Small intestine (tissue), 7 donors: ENCODE data around the gene FBXO34. TPM values are rescaled to one million over a fixed set of nuclear protein-coding genes. Genes with fewer than 3 reads are reported as not detected.

Experiments used
- DNase-seq, 2 donors: peaks; one replicate each; pipeline versions ENCODE4 v3.0.0 to v3.0.0-alpha.2; 2013
- FAIRE-seq: peaks from 2 replicates; lab custom pipeline; 2012; peaks lifted over from hg19 to GRCh38; lab: Jason Lieb, UNC
- H3K27ac ChIP-seq, 3 donors: one replicate each; pipeline ENCODE4 v1.5.1; 2013; ENCODE audit warnings: low read length in 2 of 3, mild to moderate bottlenecking in 2 of 3, control low read depth in 1 of 3, inconsistent platforms in 1 of 3, low read depth in 1 of 3, moderate library complexity in 1 of 3
- H3K27me3 ChIP-seq, 3 donors: one replicate each; pipeline ENCODE4 v1.6.1; 2013; ENCODE audit warnings: low read length in 3 of 3, inconsistent platforms in 1 of 3; ENCODE audit not compliant: control insufficient read depth in 3 of 3, insufficient read depth in 3 of 3
- H3K36me3 ChIP-seq, 3 donors: one replicate each; pipeline ENCODE4 v1.6.1; 2013; ENCODE audit warnings: low read length in 3 of 3, inconsistent platforms in 1 of 3, low read depth in 1 of 3, mild to moderate bottlenecking in 1 of 3, moderate library complexity in 1 of 3; ENCODE audit not compliant: control insufficient read depth in 3 of 3, insufficient read depth in 2 of 3
- H3K4me1 ChIP-seq, 3 donors: one replicate each; pipeline ENCODE4 v1.6.1; 2013; ENCODE audit warnings: low read length in 2 of 3, inconsistent platforms in 1 of 3, low read depth in 1 of 3, mild to moderate bottlenecking in 1 of 3, moderate library complexity in 1 of 3; ENCODE audit not compliant: control insufficient read depth in 3 of 3, insufficient read depth in 2 of 3
- H3K4me3 ChIP-seq, 3 donors: one replicate each; pipeline ENCODE4 v1.5.1; 2013; ENCODE audit warnings: low read length in 3 of 3, control low read depth in 1 of 3, inconsistent platforms in 1 of 3, low read depth in 1 of 3, mild to moderate bottlenecking in 1 of 3, moderate library complexity in 1 of 3
- H3K9me3 ChIP-seq, 2 donors: one replicate each; pipeline ENCODE4 v1.6.1; 2013; ENCODE audit warnings: low read depth in 1 of 2, low read length in 1 of 2; ENCODE audit not compliant: control insufficient read depth in 2 of 2, insufficient read depth in 1 of 2
- WGBS, 3 donors: extraction: QIAGEN DNeasy Blood & Tissue Kit; methylation state at CpG; one replicate each; pipeline ENCODE4 v1.1.7; 2013; 5-methylcytosine and 5-hydroxymethylcytosine counted together
- polyA plus RNA-seq, 4 donors: library from polyadenylated mRNA; stranded (reverse) in 3 of 4; unstranded in 1 of 4; fragments of 200-250 nt in 3 of 4; fragments of 120-200 nt in 1 of 4; gene quantifications; one replicate each; pipeline versions ENCODE4 v1.2.1 to v1.2.3, GENCODE V29; 2013
- donor health status: healthy with polysubstance abuse.
- donor health status: control.
- donor health status: control.
- donor health status: Bipolar disorder and iron deficiency.
- donor health status: healthy.

Gene FBXO34
- polyA plus RNA-seq, 4 donors = 13.5 to 30.1 (median 14.9) TPM

GRCh38 chr14:55240526-55241178 lies 30.6 kb upstream of the FBXO34 start:
- DNase-seq (peak in 1 of 2 donors; percentile 15), FAIRE-seq (no peak)
- H3K27me3 ChIP-seq = peaks cover 0 to 25% (median 2%) of the 10 kb centered on the region in 3 donors
- H3K36me3 ChIP-seq = no peaks in the 10 kb centered on the region
- no peak overlapping the region for H3K4me3 ChIP-seq
- H3K4me1 ChIP-seq = no peaks in the 10 kb centered on the region
- 36 to 46% (median 40%) methylated on average over 33 of the region's 33 CpGs for WGBS, 3 donors
- no peaks in the 10 kb centered on the region for H3K9me3 ChIP-seq
- H3K27ac ChIP-seq = no peak overlapping the region

- peaks cover 0 to 25% (median 2%) of the 10 kb centered on the region in 3 donors for H3K27me3 ChIP-seq
- H3K4me1 ChIP-seq = no peaks in the 10 kb centered on the region
- DNase-seq (no peak), FAIRE-seq (no peak)
- H3K27ac ChIP-seq = no peak overlapping the region
- 67 to 88% (median 76%) methylated on average over 4 of the region's 4 CpGs for WGBS, 3 donors
- no peaks in the 10 kb centered on the region for H3K9me3 ChIP-seq
- H3K4me3 ChIP-seq = no peak overlapping the region
- H3K36me3 ChIP-seq = no peaks in the 10 kb centered on the region
These were observed 29.5 kb upstream of the FBXO34 start for GRCh38 chr14:55241673-55242072.

- no peak for FAIRE-seq
- 91 to 95% (median 93%) methylated on average over 3 of the region's 3 CpGs for WGBS, 3 donors
- Histone ChIP-seq H3K9me3 (no peaks in the 10 kb centered on the region), H3K4me3 (no peak overlapping the region), H3K27me3 (peaks cover 0 to 33% (median 2%) of the 10 kb centered on the region in 3 donors), H3K36me3 (no peaks in the 10 kb centered on the region), H3K27ac (no peak overlapping the region), H3K4me1 (no peaks in the 10 kb centered on the region)
- DNase-seq = no peak
These were observed 27.8 kb upstream of the FBXO34 start for GRCh38 chr14:55243386-55243785.

GRCh38 chr14:55243813-55244212 lies 27.4 kb upstream of the FBXO34 start:
- H3K27ac ChIP-seq = no peak overlapping the region
- WGBS, 3 donors = 89 to 92% (median 92%) methylated on average over 5 of the region's 5 CpGs
- FAIRE-seq (no peak), DNase-seq (no peak)
- H3K36me3 ChIP-seq = no peaks in the 10 kb centered on the region
- H3K4me3 ChIP-seq = no peak overlapping the region
- peaks cover 0 to 33% (median 2%) of the 10 kb centered on the region in 3 donors for H3K27me3 ChIP-seq
- no peaks in the 10 kb centered on the region for H3K4me1 ChIP-seq
- no peaks in the 10 kb centered on the region for H3K9me3 ChIP-seq

- H3K9me3 ChIP-seq = no peaks in the 10 kb centered on the region
- no peaks in the 10 kb centered on the region for H3K36me3 ChIP-seq
- FAIRE-seq (no peak), DNase-seq (peak; percentile 48 to 59)
- 54 to 62% (median 56%) methylated on average over 4 of the region's 4 CpGs for WGBS, 3 donors
- H3K27me3 ChIP-seq = peaks cover 0 to 26% (median 0%) of the 10 kb centered on the region in 3 donors
- no peaks in the 10 kb centered on the region for H3K4me1 ChIP-seq
- no peak overlapping the region for H3K4me3 ChIP-seq
- H3K27ac ChIP-seq = no peak overlapping the region
These were observed 25.5 kb upstream of the FBXO34 start for GRCh38 chr14:55245657-55246268.

- peaks cover 0 to 13% (median 0%) of the 10 kb centered on the region in 3 donors for H3K27me3 ChIP-seq
- DNase-seq (no peak), FAIRE-seq (no peak)
- H3K27ac ChIP-seq = no peak overlapping the region
- H3K9me3 ChIP-seq = no peaks in the 10 kb centered on the region
- H3K4me1 ChIP-seq = no peaks in the 10 kb centered on the region
- no peaks in the 10 kb centered on the region for H3K36me3 ChIP-seq
- no peak overlapping the region for H3K4me3 ChIP-seq
- WGBS, 3 donors = 88 to 95% (median 90%) methylated on average over 4 of the region's 4 CpGs
These were observed 22.8 kb upstream of the FBXO34 start for GRCh38 chr14:55248411-55248810.

- WGBS, 3 donors = 43 to 49% (median 45%) methylated on average over 4 of the region's 4 CpGs
- H3K27ac ChIP-seq = no peak overlapping the region
- H3K9me3 ChIP-seq = no peaks in the 10 kb centered on the region
- no peaks in the 10 kb centered on the region for H3K36me3 ChIP-seq
- H3K4me1 ChIP-seq = no peaks in the 10 kb centered on the region
- H3K4me3 ChIP-seq = no peak overlapping the region
- DNase-seq (no peak), FAIRE-seq (no peak)
- peaks cover 0 to 13% (median 0%) of the 10 kb centered on the region in 3 donors for H3K27me3 ChIP-seq
These were observed 21.8 kb upstream of the FBXO34 start for GRCh38 chr14:55249423-55249822.

GRCh38 chr14:55253276-55253675 lies 17.9 kb upstream of the FBXO34 start:
- H3K27me3 ChIP-seq = peaks cover 0 to 9% (median 0%) of the 10 kb centered on the region in 3 donors
- H3K27ac ChIP-seq = no peak overlapping the region
- WGBS, 3 donors = 86 to 95% (median 88%) methylated on average over 5 of the region's 5 CpGs
- no peaks in the 10 kb centered on the region for H3K36me3 ChIP-seq
- H3K4me1 ChIP-seq = no peaks in the 10 kb centered on the region
- DNase-seq (no peak), FAIRE-seq (no peak)
- H3K4me3 ChIP-seq = no peak overlapping the region
- no peaks in the 10 kb centered on the region for H3K9me3 ChIP-seq
